DND-41 (cell line): ENCODE measurements around the gene PLEKHS1.

Experiments used
- EZH2 ChIP-seq: IDR thresholded peaks from 3 replicates; pipeline ENCODE4 v1.6.1; 2012; ENCODE audit warnings: borderline replicate concordance, low read depth, mild to moderate bottlenecking, moderate library complexity, low read length, inconsistent platforms; ENCODE audit not compliant: severe bottlenecking
- TF ChIP-seq, protein P1 (sequence below): IDR thresholded peaks from 2 replicates; pipeline ENCODE4 v1.5.1; 2012; ENCODE audit warnings: borderline replicate concordance, low read length, moderate library complexity, mild to moderate bottlenecking; ENCODE audit not compliant: poor library complexity, severe bottlenecking; ENCODE audit errors: extremely low read depth

DNA sequence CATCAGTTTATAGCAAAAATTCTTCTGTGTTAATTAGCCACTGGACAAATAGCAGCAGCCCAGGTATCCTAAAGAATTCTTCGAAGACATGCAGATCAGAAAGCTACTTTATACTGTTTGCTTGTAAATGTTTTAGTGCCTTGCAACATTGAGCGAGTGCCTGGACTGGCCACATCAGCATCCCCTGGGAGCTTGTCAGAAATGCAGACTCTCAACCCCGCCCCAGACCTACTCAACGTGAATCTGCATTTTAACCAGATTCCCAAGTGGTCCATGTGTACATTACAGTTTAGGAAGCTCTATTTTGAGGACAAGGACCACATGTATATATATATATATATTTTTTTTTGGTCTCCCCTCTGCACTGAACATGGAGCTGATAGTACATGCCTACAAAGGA, 18.5 kb upstream of the PLEKHS1 start:
- TF ChIP-seq, protein P1, sequence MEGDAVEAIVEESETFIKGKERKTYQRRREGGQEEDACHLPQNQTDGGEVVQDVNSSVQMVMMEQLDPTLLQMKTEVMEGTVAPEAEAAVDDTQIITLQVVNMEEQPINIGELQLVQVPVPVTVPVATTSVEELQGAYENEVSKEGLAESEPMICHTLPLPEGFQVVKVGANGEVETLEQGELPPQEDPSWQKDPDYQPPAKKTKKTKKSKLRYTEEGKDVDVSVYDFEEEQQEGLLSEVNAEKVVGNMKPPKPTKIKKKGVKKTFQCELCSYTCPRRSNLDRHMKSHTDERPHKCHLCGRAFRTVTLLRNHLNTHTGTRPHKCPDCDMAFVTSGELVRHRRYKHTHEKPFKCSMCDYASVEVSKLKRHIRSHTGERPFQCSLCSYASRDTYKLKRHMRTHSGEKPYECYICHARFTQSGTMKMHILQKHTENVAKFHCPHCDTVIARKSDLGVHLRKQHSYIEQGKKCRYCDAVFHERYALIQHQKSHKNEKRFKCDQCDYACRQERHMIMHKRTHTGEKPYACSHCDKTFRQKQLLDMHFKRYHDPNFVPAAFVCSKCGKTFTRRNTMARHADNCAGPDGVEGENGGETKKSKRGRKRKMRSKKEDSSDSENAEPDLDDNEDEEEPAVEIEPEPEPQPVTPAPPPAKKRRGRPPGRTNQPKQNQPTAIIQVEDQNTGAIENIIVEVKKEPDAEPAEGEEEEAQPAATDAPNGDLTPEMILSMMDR = no peak
- TF ChIP-seq EZH2 = no peak
